Smooth muscle cell (in vitro differentiated cells): Measurements from ENCODE around the gene ARHGAP26. TPM values are rescaled to one million over a fixed set of nuclear protein-coding genes. Genes with fewer than 3 reads are reported as not detected.

Experiments used
- DNase-seq: peaks from one replicate; lab custom pipeline; 2025; ENCODE audit not compliant: unreplicated experiment; lab: John Stamatoyannopoulos, UW
- H2AFZ ChIP-seq: fragments of 200-600 bp; sonication (generic); 2 replicates; pipeline ENCODE4 v1.6.0; 2016; ENCODE audit warnings: antibody characterized with exemption, low read depth, mild to moderate bottlenecking
- H3F3A ChIP-seq: fragments of 200-600 bp; sonication (generic); 2 replicates; pipeline ENCODE4 v1.6.0; 2017; ENCODE audit warnings: antibody characterized with exemption, low read depth
- H3K27ac ChIP-seq: fragments of 200-600 bp; sonication (generic); 2 replicates; pipeline ENCODE4 v1.5.1; 2016; ENCODE audit warnings: low read depth, mild to moderate bottlenecking
- H3K27me3 ChIP-seq: fragments of 200-600 bp; sonication (generic); 2 replicates; pipeline ENCODE4 v1.6.1; 2016; ENCODE audit warnings: low read depth, mild to moderate bottlenecking
- H3K36me3 ChIP-seq: fragments of 200-600 bp; sonication (generic); 2 replicates; pipeline ENCODE4 v1.5.1; 2016; ENCODE audit warnings: low read depth
- H3K4me1 ChIP-seq: fragments of 200-600 bp; sonication (generic); 2 replicates; pipeline ENCODE4 v1.5.1; 2016; ENCODE audit warnings: low read depth
- H3K4me2 ChIP-seq: fragments of 200-600 bp; sonication (generic); 2 replicates; pipeline ENCODE4 v1.6.0; 2016; ENCODE audit warnings: mild to moderate bottlenecking
- H3K4me3 ChIP-seq: fragments of 200-600 bp; sonication (generic); 2 replicates; pipeline ENCODE4 v1.5.1; 2016; ENCODE audit warnings: mild to moderate bottlenecking
- H3K79me2 ChIP-seq: fragments of 200-600 bp; sonication (generic); 2 replicates; pipeline ENCODE4 v1.6.0; 2016; ENCODE audit warnings: low read depth, mild to moderate bottlenecking
- H3K9ac ChIP-seq: fragments of 200-600 bp; sonication (generic); 2 replicates; pipeline ENCODE4 v1.6.0; 2016; ENCODE audit warnings: low read depth
- H3K9me3 ChIP-seq: fragments of 200-600 bp; sonication (generic); replicated peaks from 2 replicates; pipeline ENCODE4 v1.5.1; 2016; ENCODE audit warnings: low read depth
- H4K20me1 ChIP-seq: fragments of 200-600 bp; sonication (generic); 2 replicates; pipeline ENCODE4 v1.6.0; 2016; ENCODE audit warnings: low read depth
- WGBS: methylation state at CpG from one replicate; pipeline ENCODE4 v1.1.7; 2016; ENCODE audit warnings: low lambda C conversion rate; 5-methylcytosine and 5-hydroxymethylcytosine counted together
- polyA plus RNA-seq: library from polyadenylated mRNA; unstranded; fragments of >200 nt; fragmentation: Nextera tagmentation; extraction: Ambion mirVana; gene quantifications from 2 replicates; pipeline ENCODE4 v1.2.1, GENCODE V29; 2016
- total RNA-seq: library from RNA; depleted of rRNA; stranded (reverse); fragments of >200 nt; gene quantifications from 2 replicates; pipeline ENCODE4 v1.2.3, GENCODE V29; 2014
- TF ChIP-seq, protein P1 (sequence below): fragments of 200-600 bp; sonication (generic); IDR thresholded peaks from 2 replicates; pipeline ENCODE4 v1.5.1; 2017; ENCODE audit warnings: borderline replicate concordance, mild to moderate bottlenecking, antibody characterized with exemption; ENCODE audit not compliant: insufficient read depth, poor library complexity, severe bottlenecking

Gene ARHGAP26
- total and polyA plus RNA-seq, 2 experiments from 2014 or later: 2.2 to 5.1 TPM

DNA sequence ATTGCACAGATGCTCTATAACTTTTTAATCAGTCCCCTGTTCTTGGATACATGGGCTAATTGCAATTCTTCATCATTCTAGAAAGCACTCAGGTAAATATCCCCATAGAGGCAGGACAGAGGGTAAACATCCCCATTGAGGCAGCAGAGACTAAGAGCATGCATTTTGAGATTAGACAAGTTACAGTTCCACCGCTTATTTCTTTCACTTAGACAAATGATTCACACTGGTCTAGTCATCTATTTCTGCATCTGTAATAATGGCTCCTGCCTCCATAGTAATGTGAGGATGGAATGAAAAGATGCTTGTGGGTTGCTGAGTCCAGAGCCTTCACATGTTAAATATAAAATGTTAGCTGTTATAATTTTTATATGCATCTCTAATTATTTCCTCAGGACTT is 276.9 kb downstream of the ARHGAP26 start:
- Histone ChIP-seq H3K4me2 (no peak overlapping the region), H3F3A (no peaks in the 10 kb centered on the region), H4K20me1 (no peaks in the 10 kb centered on the region), H3K4me1 (peaks cover 10% of the 10 kb centered on the region), H3K9ac (no peak overlapping the region), H3K9me3 (no peaks in the 10 kb centered on the region), H3K36me3 (no peaks in the 10 kb centered on the region), H2AFZ (no peak overlapping the region), H3K27me3 (no peaks in the 10 kb centered on the region), H3K27ac (no peak overlapping the region), H3K79me2 (no peaks in the 10 kb centered on the region), H3K4me3 (no peak overlapping the region)
- TF ChIP-seq, protein P1, sequence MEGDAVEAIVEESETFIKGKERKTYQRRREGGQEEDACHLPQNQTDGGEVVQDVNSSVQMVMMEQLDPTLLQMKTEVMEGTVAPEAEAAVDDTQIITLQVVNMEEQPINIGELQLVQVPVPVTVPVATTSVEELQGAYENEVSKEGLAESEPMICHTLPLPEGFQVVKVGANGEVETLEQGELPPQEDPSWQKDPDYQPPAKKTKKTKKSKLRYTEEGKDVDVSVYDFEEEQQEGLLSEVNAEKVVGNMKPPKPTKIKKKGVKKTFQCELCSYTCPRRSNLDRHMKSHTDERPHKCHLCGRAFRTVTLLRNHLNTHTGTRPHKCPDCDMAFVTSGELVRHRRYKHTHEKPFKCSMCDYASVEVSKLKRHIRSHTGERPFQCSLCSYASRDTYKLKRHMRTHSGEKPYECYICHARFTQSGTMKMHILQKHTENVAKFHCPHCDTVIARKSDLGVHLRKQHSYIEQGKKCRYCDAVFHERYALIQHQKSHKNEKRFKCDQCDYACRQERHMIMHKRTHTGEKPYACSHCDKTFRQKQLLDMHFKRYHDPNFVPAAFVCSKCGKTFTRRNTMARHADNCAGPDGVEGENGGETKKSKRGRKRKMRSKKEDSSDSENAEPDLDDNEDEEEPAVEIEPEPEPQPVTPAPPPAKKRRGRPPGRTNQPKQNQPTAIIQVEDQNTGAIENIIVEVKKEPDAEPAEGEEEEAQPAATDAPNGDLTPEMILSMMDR: no peak
- no peak for DNase-seq
- WGBS: 38% methylated on average over 1 of the region's 1 CpG

GRCh38 chr5:143050183-143050582 is 280.0 kb downstream of the ARHGAP26 start:
- H3K9ac ChIP-seq: no peak overlapping the region
- H3K4me3 ChIP-seq: no peak overlapping the region
- no peak for DNase-seq
- H4K20me1 ChIP-seq: no peaks in the 10 kb centered on the region
- no peaks in the 10 kb centered on the region for H3K79me2 ChIP-seq
- no peak overlapping the region for H2AFZ ChIP-seq
- no peaks in the 10 kb centered on the region for H3K27me3 ChIP-seq
- H3F3A ChIP-seq: no peaks in the 10 kb centered on the region
- 87% methylated on average over 4 of the region's 4 CpGs for WGBS
- H3K4me2 ChIP-seq: no peak overlapping the region
- no peaks in the 10 kb centered on the region for H3K9me3 ChIP-seq
- peaks cover 16% of the 10 kb centered on the region for H3K4me1 ChIP-seq
- H3K36me3 ChIP-seq: no peaks in the 10 kb centered on the region
- TF ChIP-seq, protein P1: no peak
- H3K27ac ChIP-seq: no peak overlapping the region

DNA sequence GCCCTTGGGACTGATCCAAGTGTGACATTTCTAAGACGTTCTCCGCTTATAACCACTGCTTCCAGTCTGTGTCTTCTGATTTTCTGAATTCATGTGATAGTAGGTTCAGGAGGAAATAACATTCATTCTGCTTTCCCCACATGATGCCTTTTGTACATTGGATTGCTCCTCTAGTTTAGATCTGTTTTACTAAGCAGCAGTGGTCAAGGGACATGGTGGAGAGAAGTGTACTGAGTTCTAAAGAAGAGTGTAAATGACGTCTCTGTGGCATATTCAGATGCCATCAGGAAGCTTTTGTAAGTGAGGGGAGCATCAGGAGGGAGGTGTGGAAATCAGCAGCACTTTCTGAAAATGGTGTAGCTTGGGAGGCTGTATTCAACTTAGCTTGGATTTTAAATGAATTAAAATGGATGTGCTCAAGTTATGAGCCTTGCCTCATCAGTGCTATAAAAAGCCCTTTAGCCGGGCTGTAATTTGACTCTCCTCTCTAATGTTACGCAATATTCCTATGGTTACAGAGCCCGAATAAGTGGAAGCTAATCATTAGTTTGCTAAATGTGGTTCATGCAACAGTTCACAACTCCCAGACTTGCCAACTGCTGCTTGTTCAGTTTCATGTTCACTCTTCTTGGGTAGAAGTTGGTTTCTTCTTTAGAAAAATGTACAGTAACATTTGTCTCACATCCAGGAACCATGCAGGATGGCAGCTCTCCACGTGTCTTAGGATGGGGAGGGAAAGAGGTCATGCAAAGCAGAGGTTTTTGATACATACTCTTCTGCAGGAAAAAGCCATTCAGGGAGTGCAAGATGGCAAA is 281.3 kb downstream of the ARHGAP26 start:
- DNase-seq: no peak
- Histone ChIP-seq H3K79me2 (no peaks in the 10 kb centered on the region), H3K27me3 (no peaks in the 10 kb centered on the region), H3K9me3 (no peaks in the 10 kb centered on the region), H2AFZ (peak overlapping the region; percentile 53), H3F3A (no peaks in the 10 kb centered on the region), H3K4me1 (peaks cover 19% of the 10 kb centered on the region), H3K4me3 (no peak overlapping the region), H3K9ac (peak overlapping the region; percentile 40), H3K36me3 (no peaks in the 10 kb centered on the region), H3K27ac (peak overlapping the region; percentile 80), H4K20me1 (no peaks in the 10 kb centered on the region), H3K4me2 (peak overlapping the region; percentile 69)
- TF ChIP-seq, protein P1: no peak
- WGBS: 28% methylated on average over 7 of the region's 7 CpGs
